HUES48 (cell line): Measurements from ENCODE around the gene LGALS9B.
"Not testable (repeated sequence)": the region's sequence is repeated elsewhere in the genome, so short reads cannot be mapped to it uniquely, and the experiment has no call there.

Experiments
- H3K27ac ChIP-seq: one replicate; pipeline ENCODE4 v1.7.0; 2013; ENCODE audit warnings: low read depth, low read length, inconsistent platforms
- H3K27me3 ChIP-seq: 2 replicates; pipeline ENCODE4 v1.6.1; 2013; ENCODE audit warnings: mild to moderate bottlenecking, low read length; ENCODE audit not compliant: control insufficient read depth, insufficient read depth
- H3K36me3 ChIP-seq: 2 replicates; pipeline ENCODE4 v1.6.1; 2013; ENCODE audit warnings: low read length; ENCODE audit not compliant: control insufficient read depth, insufficient read depth
- H3K4me1 ChIP-seq: 2 replicates; pipeline ENCODE4 v1.6.1; 2013; ENCODE audit warnings: mild to moderate bottlenecking, low read length; ENCODE audit not compliant: control insufficient read depth, insufficient read depth
- H3K4me3 ChIP-seq: 2 replicates; pipeline ENCODE4 v1.5.1; 2013; ENCODE audit warnings: mild to moderate bottlenecking, low read depth, low read length
- H3K9ac ChIP-seq: 2 replicates; pipeline ENCODE4 v1.6.1; 2013; ENCODE audit warnings: mild to moderate bottlenecking, low read depth, low read length, moderate library complexity
- H3K9me3 ChIP-seq: 2 replicates; pipeline ENCODE4 v1.6.1; 2013; ENCODE audit warnings: low read length; ENCODE audit not compliant: control insufficient read depth, insufficient read depth

The LGALS9B gene

GRCh38 chr17:20494147-20494546, 26.8 kb upstream of the LGALS9B start:
- not testable (repeated sequence) for H3K9me3 ChIP-seq, H3K36me3 ChIP-seq, H3K4me1 ChIP-seq, H3K4me3 ChIP-seq, H3K27me3 ChIP-seq, H3K27ac ChIP-seq, H3K9ac ChIP-seq

DNA sequence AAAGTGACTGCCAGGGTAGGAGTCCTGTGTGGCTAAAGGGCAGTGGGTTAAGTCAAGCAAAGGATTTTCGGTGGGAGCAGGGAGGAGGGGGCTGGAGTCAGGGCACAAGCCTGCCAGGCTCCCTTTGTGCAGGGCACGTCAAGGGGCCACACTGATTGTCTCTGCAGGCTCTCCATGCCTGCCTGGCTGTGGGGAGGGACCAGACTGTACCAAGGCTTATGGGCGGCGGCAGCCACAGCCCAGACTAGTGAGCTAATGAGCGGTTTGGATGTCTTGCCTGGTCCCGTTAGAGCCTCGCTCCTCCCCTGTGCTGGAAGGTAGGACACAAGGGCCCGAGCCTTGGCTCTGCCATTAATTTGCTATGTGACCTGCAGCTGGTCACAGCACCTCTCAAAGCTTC, 25.6 kb upstream of the LGALS9B start:
- not testable (repeated sequence) for H3K4me1 ChIP-seq

GRCh38 chr17:20492099-20492498, 24.8 kb upstream of the LGALS9B start:
- not testable (repeated sequence) for H3K4me1 ChIP-seq, H3K9ac ChIP-seq, H3K27ac ChIP-seq, H3K27me3 ChIP-seq, H3K36me3 ChIP-seq, H3K9me3 ChIP-seq, H3K4me3 ChIP-seq

More for the DNA sequence above, 25.6 kb upstream of the LGALS9B start:
- not testable (repeated sequence) for H3K36me3 ChIP-seq, H3K27ac ChIP-seq, H3K27me3 ChIP-seq, H3K9me3 ChIP-seq, H3K9ac ChIP-seq, H3K4me3 ChIP-seq

GRCh38 chr17:20484930-20485329, 17.6 kb upstream of the LGALS9B start:
- H3K27ac ChIP-seq, result not testable (repeated sequence)

GRCh38 chr17:20479889-20480591, 12.7 kb upstream of the LGALS9B start:
- H3K27me3 ChIP-seq, H3K4me3 ChIP-seq, H3K9me3 ChIP-seq, H3K36me3 ChIP-seq, H3K4me1 ChIP-seq, H3K9ac ChIP-seq, H3K27ac ChIP-seq: not testable (repeated sequence)

More at GRCh38 chr17:20484930-20485329, 17.6 kb upstream of the LGALS9B start:
- not testable (repeated sequence) for H3K4me1 ChIP-seq, H3K4me3 ChIP-seq, H3K27me3 ChIP-seq, H3K36me3 ChIP-seq, H3K9me3 ChIP-seq, H3K9ac ChIP-seq

- H3K4me1 ChIP-seq, H3K4me3 ChIP-seq, H3K9me3 ChIP-seq, H3K36me3 ChIP-seq, H3K9ac ChIP-seq, H3K27ac ChIP-seq, H3K27me3 ChIP-seq: not testable (repeated sequence)
Observed at GRCh38 chr17:20477398-20478071, 10.2 kb upstream of the LGALS9B start.

- not testable (repeated sequence) for H3K4me3 ChIP-seq, H3K27me3 ChIP-seq, H3K4me1 ChIP-seq, H3K27ac ChIP-seq, H3K9ac ChIP-seq, H3K9me3 ChIP-seq, H3K36me3 ChIP-seq
Observed at GRCh38 chr17:20475137-20475831, 7.9 kb upstream of the LGALS9B start.

DNA sequence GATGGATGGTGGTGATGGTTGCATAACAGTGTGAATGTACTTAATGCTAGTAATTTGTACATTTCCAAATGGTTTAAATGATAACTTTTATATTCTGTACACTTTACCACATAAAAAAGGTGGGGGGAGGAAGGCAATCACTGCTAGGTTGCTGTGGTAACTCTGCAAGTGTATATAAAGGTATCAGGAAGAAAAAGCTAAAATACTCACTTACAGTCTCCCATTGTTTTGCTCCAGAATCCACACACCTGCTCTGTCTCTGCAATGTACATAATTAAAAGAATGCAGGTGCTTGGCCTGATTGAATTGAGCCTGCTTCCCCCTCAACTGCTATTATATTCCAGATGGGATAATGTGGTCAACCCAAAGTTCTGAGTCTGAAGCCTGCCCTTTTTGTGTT, 6.7 kb upstream of the LGALS9B start:
- H3K36me3 ChIP-seq, H3K27ac ChIP-seq, H3K9me3 ChIP-seq, H3K9ac ChIP-seq, H3K4me3 ChIP-seq, H3K4me1 ChIP-seq, H3K27me3 ChIP-seq: not testable (repeated sequence)

- H3K4me1 ChIP-seq, H3K27me3 ChIP-seq, H3K4me3 ChIP-seq, H3K9ac ChIP-seq, H3K9me3 ChIP-seq, H3K36me3 ChIP-seq, H3K27ac ChIP-seq: not testable (repeated sequence)
Observed at GRCh38 chr17:20469946-20470345, 2.6 kb upstream of the LGALS9B start.

GRCh38 chr17:20469107-20469506, 1.8 kb upstream of the LGALS9B start:
- not testable (repeated sequence) for H3K9ac ChIP-seq, H3K27ac ChIP-seq, H3K36me3 ChIP-seq

DNA sequence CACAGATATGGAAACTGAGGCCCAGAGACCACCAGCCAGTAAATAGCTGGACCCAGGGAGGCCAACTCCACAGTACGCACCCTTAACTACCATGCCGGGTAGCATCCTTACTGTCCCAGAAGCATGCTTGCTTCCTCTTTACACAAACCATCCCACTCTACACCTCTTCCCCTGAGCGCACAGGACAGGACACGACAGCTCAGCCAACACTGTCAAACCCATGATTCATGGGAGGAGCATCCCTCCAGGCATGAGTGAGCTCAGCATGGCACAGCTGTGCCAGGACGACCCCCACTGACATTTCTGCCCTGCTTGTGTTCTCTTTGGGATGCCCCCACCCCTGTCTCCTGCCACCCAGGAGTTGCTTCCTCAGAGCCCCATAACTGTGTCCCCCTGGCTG, 340 bp downstream of the LGALS9B start:
- H3K36me3 ChIP-seq, H3K9me3 ChIP-seq, H3K27me3 ChIP-seq, H3K4me3 ChIP-seq, H3K9ac ChIP-seq, H3K4me1 ChIP-seq, H3K27ac ChIP-seq: not testable (repeated sequence)

More at GRCh38 chr17:20469107-20469506, 1.8 kb upstream of the LGALS9B start:
- H3K4me1 ChIP-seq, H3K27me3 ChIP-seq, H3K4me3 ChIP-seq, H3K9me3 ChIP-seq: not testable (repeated sequence)
